HG02943 (cell line): ENCODE measurements around the gene MAGI2.
"Not testable (repeated sequence)": the region's sequence is repeated elsewhere in the genome, so short reads cannot be mapped to it uniquely, and the experiment has no call there.

Experiments
- ATAC-seq: cut with Tn5 transposase; IDR thresholded peaks from one replicate; pipeline ENCODE4 v1.9.1; 2021; ENCODE audit warnings: mild to moderate bottlenecking, low read depth, moderate library complexity; ENCODE audit not compliant: unreplicated experiment

Gene MAGI2

DNA sequence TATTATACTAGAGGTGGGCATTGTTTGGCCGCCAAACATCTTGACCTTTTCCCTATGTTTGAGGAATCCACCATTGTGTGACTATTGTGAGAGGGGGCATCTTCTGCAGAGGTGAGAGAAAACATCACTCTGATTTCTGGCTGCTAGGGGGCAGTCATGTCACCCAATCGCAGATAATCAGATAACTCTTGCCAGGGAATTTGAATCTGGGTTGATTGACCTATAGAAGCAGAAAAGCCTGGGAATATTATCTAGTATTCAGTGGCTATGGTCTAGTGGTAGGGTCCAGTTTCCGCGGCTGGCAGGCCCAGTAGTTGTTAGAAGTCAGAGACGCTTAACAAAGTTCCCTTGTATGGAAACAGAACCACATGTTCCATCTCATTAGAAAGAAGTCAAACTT lies 846.4 kb downstream of the MAGI2 start:
- ATAC-seq, result no peak

DNA sequence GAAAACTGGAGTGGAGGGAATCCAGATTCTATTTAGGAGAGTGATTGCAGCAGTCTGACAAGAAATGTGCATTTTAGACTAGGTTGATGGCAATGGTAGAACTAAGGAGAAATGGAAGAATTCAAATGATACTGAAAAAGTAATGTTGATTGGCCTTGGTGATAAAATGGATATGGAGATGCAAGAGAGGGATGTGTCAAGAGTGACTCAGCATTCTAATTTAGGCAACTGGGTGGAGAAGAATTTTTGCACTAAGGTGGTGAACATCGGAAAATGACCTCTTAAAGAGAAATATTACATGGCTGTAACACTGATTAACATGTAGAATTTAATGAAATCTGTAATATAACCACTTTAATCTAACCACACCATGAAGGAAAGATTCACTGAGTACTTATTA lies 848.3 kb downstream of the MAGI2 start:
- ATAC-seq, result no peak

DNA sequence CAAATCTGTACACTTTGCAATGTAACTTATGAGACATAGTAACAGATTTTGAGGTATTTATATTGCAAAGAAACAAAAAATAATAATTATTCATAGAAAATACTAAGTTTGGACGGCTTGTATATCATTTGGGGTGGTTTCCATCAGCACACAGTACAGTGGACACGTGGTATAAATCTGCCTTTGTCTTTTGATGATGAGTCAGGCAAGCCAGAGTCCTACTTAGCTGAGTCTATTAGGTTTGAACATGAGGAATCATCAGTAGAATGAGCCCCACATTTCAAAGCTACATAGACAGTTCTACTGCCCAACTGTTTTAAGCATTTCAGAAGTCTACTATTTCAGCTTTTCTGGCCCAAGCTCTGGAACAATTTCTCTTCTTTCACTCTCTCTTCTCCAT lies 851.7 kb downstream of the MAGI2 start:
- no peak for ATAC-seq

DNA sequence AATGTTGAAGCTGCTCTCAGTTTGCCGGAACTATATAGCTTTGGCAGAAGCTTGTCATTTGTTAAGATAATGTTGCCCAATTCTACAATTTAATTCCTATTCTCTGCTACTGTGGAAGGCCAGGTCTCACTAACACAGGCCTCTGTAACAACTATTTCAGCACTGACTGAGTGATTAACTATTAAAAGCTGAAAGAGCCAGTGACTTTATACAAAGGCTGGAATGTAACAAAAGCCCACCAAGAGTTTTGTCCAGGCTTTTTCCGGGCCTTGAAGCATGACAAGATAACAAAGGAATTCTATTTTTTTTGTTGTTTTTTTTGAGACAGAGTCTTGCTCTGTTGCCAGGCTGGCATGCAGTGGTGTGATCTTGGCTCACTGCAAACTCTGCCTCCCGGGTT lies 859.3 kb downstream of the MAGI2 start:
- ATAC-seq, result no peak

DNA sequence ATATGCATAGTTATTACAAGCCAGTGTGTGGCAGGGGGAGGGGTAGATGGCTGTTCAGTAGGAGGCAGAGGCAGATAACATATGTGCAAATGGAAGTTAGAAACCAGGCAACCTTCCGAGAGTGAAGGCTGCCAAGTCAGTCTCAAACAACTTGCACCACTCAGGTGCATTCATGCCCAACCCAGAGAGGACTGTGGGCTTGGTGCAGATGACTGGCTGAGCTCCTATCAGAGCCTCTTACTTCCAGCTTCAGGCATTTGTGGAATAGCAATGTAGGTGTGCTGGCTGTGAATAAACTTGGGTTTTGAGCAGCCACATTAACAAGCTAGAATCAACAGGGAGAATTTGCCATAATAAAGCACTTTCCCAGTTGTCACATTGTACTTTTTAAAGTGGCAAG lies 865.1 kb downstream of the MAGI2 start:
- ATAC-seq, result no peak

DNA sequence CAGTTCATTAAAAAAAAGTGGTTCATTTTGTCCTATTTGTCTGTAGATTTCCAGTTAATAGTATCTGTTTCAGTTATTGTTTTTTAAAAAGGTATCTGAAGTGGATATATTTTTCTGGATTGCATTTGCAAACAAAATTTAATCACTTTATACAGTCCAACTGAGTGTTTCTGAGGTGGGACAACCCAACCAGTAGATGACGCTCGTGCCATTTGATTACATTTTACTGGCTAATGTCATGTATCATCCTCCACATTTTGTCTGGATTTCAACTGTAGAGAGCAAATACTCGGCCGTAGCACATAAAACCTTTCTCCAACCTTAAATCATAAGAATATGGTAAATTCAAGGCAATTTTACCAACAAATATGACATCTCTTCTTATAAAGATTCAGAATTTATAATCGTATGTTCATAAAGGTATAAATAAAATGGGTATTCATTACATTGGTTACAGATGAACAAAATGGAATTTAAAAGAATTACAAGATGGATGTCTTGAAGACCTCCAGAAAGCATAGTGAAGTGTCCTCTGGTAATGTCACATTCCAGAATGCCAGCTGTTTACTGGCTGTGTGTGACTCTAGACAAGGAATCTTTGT lies 865.9 kb downstream of the MAGI2 start:
- ATAC-seq, result no peak

DNA sequence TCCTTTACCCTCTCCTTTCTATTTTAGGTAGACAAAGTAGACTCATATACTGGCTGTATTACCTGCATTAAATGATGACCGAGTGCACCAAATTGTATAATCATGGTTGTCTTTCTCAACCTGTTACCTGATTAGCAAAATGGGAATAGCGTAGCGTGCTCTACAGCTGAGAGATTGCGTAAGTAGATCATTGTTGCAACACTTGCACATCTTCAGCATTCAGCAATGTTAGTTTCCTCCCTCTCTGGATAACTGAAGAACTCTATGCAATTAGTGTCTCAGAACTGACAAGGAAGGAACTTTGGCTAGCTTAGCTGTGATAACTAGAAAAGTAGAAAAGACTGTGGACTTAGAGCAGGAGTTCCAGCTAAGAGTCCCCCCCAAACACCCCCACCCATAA lies 867.5 kb downstream of the MAGI2 start:
- ATAC-seq, result no peak

DNA sequence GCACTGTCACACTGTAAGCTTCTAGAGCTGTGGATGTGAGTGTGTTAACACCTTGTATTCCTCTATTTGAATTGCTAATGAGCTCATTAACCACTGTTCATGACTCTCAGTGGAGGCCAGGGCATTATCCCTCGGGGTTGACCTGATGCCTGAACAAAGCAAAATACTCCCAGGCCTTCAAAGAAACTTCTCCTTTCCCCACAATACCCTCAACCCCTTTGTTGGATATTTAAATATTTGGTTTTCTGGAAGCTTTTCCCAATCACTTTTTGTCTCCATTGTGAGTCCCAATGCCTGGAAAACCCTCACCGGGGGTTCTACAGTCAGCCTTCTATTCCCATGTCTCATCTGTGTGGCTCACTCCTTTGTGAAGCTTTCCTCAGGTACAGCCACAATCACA lies 874.8 kb downstream of the MAGI2 start:
- ATAC-seq, result no peak

DNA sequence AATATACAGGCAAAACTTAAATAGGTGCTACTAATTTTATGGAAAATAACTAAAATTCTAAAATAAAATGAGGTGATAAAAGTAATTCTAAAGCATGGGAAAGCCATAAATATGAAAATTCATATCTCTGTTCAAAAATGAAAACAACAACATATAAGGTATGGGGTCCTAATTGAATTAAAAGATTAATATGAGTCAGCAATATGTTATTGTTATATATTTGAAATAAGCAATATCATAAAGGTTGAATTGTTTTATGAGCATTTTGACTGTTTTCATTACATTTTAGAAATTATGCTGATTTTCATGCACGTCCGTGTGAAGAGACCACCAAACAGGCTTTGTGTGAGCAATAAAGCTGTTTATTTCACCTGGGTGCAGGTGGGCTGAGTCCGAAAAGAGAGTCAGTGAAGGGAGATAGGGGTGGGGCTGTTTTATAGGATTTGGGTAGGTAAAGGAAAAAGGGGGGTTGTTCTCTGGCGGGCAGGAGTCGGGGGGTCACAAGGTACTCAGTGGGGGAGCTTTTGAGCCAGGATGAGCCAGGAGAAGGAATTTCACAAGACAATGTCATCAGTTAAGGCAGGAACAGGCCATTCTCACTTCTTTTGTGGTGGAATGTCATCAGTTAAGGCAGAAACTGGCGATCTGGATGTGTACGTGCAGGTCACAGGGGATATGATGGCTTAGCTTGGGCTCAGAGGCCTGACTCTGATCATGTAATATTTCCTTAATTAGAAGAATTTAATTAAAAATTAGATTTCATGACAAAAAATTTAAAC lies 876.1 kb downstream of the MAGI2 start:
- ATAC-seq, result not testable (repeated sequence)

DNA sequence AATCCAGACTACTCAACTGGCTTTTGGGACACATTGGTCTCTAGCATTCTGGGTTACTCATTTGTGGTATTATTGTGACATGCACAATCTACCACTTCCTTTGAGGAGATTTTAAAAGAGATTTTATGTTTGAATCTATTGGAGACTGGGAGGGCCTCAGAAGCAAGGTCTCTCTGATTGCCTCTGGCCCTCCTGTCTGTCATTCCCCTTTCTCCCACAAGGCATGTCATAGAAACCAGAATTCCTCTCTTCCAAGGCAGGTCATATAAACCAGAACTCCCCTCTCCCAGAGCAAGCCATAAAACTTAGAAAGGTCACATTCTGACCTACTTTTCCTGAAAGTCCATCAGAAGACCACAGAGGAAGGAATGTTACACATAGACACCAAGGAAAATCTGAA lies 877.2 kb downstream of the MAGI2 start:
- no peak for ATAC-seq

DNA sequence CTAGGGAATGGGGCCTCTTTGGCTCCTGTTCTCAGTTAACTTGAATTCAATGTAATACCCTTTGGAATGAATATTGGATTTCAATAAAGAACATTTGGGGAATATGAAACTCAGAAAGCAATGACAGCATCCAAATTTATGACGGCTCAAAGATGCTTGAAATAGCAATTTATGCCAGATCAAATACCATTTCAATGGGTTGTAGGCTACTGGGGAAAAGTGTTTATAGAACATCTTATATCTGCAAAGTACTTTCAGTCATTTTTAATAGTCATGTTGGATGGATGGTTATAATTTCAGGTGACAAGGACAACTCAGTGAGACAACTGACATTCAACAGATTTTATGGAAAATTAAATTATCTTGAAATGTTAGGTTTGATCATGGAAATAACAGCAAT lies 882.2 kb downstream of the MAGI2 start:
- ATAC-seq, result no peak

DNA sequence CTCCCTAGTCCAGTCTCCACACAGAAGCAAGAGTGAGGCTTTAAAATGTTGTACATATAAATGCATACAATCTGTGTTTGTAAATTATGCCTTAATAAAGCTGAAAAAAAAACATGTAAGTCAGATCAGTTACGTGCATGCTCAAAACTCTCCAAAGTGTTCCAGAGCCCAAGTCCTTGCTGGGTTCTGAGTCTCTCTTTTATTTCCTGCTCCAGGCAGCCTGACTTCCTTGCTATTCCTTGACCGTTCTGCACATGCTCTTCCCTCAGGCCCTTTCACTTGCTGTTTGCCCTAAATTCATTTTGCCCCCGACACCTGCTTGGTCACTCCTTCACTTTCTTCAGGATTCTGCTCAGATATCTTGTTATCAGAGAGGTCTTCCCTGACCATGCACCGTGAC lies 884.8 kb downstream of the MAGI2 start:
- no peak for ATAC-seq

DNA sequence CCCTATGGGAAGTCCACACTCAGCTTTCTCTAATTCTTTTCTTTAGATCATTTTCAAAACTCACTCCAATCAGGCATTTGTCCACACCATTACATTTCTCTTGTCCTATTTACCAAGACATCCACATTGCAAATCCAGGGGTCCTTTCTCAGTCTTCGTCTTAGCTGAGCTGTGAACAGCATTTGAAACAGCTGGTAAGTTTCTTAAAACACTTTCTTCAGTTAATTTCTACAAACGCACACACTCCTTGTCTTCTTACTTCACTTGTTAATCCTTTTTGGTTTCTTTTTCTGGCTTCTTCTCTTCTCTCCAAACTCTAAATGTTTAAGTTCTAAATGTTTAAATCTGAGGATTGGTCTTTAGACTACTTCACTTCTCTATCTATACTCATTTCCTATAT lies 885.6 kb downstream of the MAGI2 start:
- no peak for ATAC-seq

DNA sequence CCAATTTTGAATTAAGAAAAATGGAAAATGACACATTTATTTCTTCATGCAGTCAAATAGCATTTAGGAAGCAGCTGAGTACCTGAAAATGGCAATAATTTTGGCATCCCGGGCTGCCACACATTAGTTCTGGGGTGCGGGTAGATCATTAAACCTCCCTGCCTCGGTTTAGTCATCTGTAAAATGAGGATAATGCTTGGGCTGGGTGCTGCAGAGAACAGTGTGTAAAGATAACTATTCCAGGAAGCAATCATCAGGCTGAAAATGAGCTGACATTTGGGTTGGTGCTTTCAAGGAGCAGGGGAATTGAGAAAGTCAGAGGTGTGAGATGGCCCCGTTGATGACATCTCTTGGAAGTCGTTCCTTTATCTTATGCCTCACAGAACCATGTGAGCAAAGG lies 887.7 kb downstream of the MAGI2 start:
- no peak for ATAC-seq

DNA sequence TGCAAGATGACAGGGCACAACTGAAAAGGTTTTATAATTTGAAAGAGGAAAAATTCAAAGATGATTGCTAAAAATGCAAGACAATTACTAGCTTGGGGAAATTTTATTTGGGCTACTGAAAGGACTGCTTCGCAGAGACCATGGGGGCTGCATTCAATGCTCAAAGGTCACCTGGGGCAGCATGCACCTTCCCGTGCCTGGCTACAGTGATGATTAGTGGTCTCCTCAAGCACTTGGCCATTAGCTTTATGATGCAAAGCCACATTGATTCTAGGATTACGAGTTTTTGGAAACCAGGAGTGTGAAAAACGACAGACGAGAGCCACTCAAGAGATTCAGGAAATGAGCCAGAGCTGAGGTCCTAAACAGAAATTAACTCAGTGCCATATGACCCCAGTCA lies 890.3 kb downstream of the MAGI2 start:
- ATAC-seq, result no peak

DNA sequence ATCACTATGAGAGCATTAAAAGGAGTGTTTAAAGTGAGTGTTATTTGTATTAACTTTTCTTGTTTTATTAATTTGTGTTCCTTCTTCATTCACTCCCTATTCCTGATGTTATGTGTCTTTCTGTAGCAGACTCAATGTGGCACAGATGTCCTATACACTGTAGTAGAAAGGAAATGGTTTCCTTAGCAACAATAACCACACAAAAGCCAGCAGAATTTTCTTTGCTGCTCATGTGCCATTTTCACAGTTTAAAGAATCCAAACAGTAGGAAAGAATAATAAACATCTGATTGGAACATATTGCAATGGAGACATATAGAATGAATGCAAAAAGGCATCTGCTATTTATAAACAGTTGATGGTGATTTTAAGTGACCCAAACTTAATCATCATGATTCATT lies 891.3 kb downstream of the MAGI2 start:
- ATAC-seq, result no peak

DNA sequence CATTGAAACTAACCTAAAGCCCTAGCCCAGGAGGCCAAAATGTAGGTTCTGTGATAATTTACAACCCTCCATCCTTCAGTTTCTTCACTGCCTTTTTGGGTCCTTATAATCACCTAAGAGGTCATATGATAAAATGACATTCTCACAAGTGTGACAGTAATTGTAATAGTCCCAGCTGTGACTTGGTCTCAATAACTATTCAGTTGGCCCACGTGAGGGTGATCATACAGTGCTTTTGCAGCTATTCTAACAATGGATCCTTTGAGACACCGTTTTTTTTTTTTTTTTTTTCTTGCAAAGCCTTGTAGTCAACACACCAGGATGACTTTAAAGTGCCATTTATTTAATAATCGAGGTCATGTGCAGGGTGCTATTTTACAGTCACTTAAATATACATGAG lies 894.9 kb downstream of the MAGI2 start:
- no peak for ATAC-seq

DNA sequence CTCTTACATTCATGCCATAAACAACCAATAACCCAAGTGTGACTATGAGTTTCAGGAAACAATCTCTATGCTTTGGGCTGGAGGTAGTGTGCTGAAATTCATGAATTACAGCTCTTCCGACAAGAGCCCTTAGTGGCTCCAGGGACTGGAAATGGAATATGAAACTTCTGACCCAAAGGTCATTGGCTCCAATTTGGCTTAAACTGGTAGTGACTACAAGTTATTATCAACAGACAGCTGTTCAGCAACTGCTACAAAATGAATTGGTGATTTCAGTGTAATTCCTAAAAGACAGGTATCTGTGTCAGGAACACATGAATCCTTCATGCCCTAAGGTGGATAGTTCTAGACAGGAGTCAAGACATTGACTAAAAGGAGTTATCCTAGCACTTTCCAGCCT lies 909.5 kb downstream of the MAGI2 start:
- ATAC-seq, result no peak

DNA sequence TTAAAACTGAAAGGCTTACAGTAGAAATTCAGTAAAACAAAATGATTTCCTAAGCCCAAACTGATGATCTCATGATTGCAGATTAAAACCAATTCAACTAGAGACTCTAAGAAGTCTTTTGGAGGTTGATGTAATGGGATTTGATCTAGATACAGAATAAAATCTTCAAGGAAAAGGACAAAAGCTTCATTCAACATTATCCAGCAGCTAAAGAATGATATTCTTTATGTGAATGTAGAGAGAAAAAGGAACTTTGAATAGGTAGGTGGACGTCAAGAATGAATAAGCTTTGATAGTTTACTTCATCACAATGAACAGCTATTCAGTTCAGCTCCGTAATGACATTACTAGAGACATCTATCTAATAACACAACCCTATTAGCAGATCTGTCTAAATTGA lies 910.5 kb downstream of the MAGI2 start:
- no peak for ATAC-seq

DNA sequence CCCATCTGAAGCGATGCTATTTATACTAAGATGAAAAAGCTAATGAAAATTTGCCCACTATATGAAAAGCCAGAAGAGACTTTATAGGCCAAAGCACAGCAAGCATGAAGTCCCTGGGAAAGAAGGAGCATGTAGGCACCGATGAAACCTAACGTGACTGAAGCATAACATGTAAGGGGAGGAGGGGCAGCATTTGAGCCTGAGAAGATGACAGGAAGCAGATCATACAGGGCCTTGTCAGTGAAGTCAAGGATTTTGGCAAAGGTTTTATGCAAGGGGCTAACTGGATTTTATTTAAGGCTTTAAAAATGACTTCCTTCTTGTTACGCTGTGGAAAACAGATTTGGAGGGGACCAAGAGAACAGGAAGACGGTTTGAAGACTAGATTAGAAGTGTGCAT lies 910.9 kb downstream of the MAGI2 start:
- ATAC-seq, result no peak

DNA sequence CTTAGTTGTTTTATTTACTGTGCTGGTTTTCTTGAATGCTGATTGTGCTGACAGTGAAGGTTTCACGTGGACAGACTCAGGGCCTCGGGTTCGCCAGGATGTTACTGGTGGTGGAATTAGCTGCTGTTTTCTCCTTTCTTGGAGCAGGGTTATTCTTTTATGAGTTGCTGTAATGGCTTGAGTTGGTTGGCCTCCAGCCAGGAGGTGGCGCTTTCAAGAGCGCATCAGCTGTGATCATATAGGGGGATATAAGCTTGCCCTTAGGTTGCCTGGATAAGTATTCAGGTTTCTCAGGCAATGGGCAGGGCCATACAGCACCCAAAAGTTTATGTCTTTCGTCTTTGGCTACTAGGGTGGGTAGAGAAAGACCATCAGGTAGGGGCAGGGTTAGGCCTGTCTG lies 913.6 kb downstream of the MAGI2 start:
- no peak for ATAC-seq

DNA sequence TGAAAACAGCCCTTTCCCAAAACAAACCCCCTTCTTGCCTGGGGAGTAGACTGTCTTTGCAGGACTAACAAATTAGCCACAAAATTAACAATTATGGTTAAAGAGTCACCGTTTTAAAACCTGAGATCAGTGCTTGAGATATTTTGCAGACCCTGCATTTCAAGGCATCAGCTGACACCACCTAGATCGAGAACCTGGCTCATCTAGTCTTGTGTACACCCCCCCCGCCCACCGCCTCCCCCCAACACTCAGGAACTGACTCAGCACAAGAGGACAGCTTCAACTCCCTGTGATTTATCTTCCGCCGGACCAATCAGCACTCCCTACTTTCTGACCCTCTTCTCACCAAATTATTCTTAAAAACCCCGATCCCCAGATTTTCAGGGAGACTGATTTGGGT lies 917.8 kb downstream of the MAGI2 start:
- ATAC-seq, result no peak

DNA sequence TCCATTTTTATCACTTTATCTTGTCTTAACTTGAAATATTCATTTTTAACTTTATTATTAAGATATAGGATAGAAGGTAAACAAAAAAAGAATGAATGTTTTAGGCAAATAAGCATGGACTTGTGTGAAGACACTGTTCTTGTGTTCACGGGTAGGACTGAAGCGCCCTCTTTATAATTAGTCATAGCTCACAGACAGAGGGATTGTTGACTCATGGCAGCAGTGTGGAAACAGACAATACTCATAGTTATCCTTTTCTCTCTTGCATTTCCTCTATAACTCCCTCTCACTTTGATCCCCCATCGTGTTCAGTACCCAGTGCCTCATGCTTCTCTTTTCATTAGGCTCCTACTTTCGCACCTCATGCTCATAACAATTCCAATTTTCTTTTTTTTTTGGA lies 923.1 kb downstream of the MAGI2 start:
- ATAC-seq, result no peak
